PC-3 (cell line): ENCODE data around the gene RNASEH2B. TPM values are rescaled to one million over a fixed set of nuclear protein-coding genes. Genes with fewer than 3 reads are reported as not detected.

ENCODE experiments used
- ATAC-seq: fragments of 200-7000 bp; cut with Tn5 transposase; 2 replicates; pipeline ENCODE4 v1.9.1; 2020; ENCODE audit warnings: mild to moderate bottlenecking, moderate library complexity
- BruUV-seq: library from RNA; stranded (reverse); fragments of 400-500 nt; replicated peaks from 2 replicates; lab custom pipeline; 2021; lab: Mats Ljungman, UMichigan
- CTCF ChIA-PET: fragments of 300-600 bp; sonication (Branson Sonifier 250); formaldehyde crosslinking; loops from one replicate; lab custom pipeline; 2022; ENCODE audit warnings: antibody characterized with exemption; lab: Charles Lee
- POLR2A ChIA-PET: fragments of 300-600 bp; sonication (Branson Sonifier 250); formaldehyde crosslinking; loops from one replicate; lab custom pipeline; 2022; ENCODE audit warnings: antibody characterized with exemption; ENCODE audit not compliant: unreplicated experiment; lab: Charles Lee
- DNase-seq: peaks from one replicate; pipeline ENCODE4 v3.0.0-alpha.2; 2015
- H2AFZ ChIP-seq: fragments of 300-600 bp; sonication (generic); 2 replicates; pipeline ENCODE4 v1.6.0; 2016; ENCODE audit warnings: antibody characterized with exemption, low read length
- H3F3A ChIP-seq: fragments of 300-600 bp; sonication (generic); one replicate; pipeline ENCODE4 v1.6.0; 2017; ENCODE audit warnings: antibody characterized with exemption, low read length, control low read depth, mild to moderate bottlenecking; ENCODE audit not compliant: unreplicated experiment
- H3K27ac ChIP-seq: fragments of 300-600 bp; sonication (generic); 2 replicates; pipeline ENCODE4 v1.5.1; 2016; ENCODE audit warnings: mild to moderate bottlenecking, low read length
- H3K27me3 ChIP-seq: fragments of 300-600 bp; sonication (generic); 2 replicates; pipeline ENCODE4 v1.6.1; 2016; ENCODE audit warnings: low read length, mixed read lengths
- H3K36me3 ChIP-seq: fragments of 300-600 bp; sonication (generic); 2 replicates; pipeline ENCODE4 v1.6.1; 2016; ENCODE audit warnings: low read depth, mixed run types, low read length, mixed read lengths
- H3K4me1 ChIP-seq: fragments of 300-600 bp; sonication (generic); 2 replicates; pipeline ENCODE4 v1.5.1; 2016; ENCODE audit warnings: low read length; ENCODE audit not compliant: insufficient read depth
- H3K4me2 ChIP-seq: fragments of 300-600 bp; sonication (generic); 2 replicates; pipeline ENCODE4 v1.6.0; 2016; ENCODE audit warnings: low read length
- H3K4me3 ChIP-seq: fragments of 300-600 bp; sonication (generic); 2 replicates; pipeline ENCODE4 v1.5.1; 2016; ENCODE audit warnings: mild to moderate bottlenecking, low read length, mixed read lengths
- H3K79me2 ChIP-seq: fragments of 300-600 bp; sonication (generic); 2 replicates; pipeline ENCODE4 v1.6.1; 2017; ENCODE audit warnings: low read length, mixed read lengths
- H3K9ac ChIP-seq: fragments of 300-600 bp; sonication (generic); 2 replicates; pipeline ENCODE4 v1.6.0; 2016; ENCODE audit warnings: mild to moderate bottlenecking, low read length
- H3K9me2 ChIP-seq: fragments of 300-600 bp; sonication (generic); replicated peaks from 2 replicates; pipeline ENCODE4 v1.6.1; 2016; ENCODE audit warnings: mixed run types, low read length, mixed read lengths
- H3K9me3 ChIP-seq: fragments of 300-600 bp; sonication (generic); 2 replicates; pipeline ENCODE4 v1.6.1; 2016; ENCODE audit warnings: low read length, mixed read lengths
- H4K20me1 ChIP-seq: fragments of 300-600 bp; sonication (generic); 2 replicates; pipeline ENCODE4 v1.6.1; 2016; ENCODE audit warnings: low read length, mixed read lengths
- EZH2 ChIP-seq: fragments of 300-600 bp; sonication (generic); IDR thresholded peaks from one replicate; pipeline ENCODE4 v1.6.1; 2017; ENCODE audit warnings: antibody characterized with exemption, mild to moderate bottlenecking, low read length; ENCODE audit not compliant: unreplicated experiment
- EZH2phosphoT487 ChIP-seq: fragments of 300-600 bp; sonication (generic); IDR thresholded peaks from 2 replicates; pipeline ENCODE4 v1.6.1; 2018; ENCODE audit warnings: mild to moderate bottlenecking, antibody characterized with exemption, low read length, borderline replicate concordance
- intact Hi-C: fragments of 100-400 bp; cut with micrococcal nuclease; formaldehyde crosslinking; loops from 2 replicates; pipeline ENCODE4 v1.9.0; 2023
- total RNA-seq: library from RNA; depleted of rRNA; stranded (reverse); fragments of >200 nt; gene quantifications from 2 replicates; pipeline ENCODE4 v1.2.3, GENCODE V29; 2014
- TF ChIP-seq, protein P1 (sequence below): fragments of 300-600 bp; sonication (generic); conservative IDR thresholded peaks from 2 replicates; pipeline ENCODE4 v1.5.1; 2017; ENCODE audit warnings: antibody characterized with exemption, low read depth, mild to moderate bottlenecking, low read length

Gene RNASEH2B
- total RNA-seq, 1 experiment from 2014 or later: 36.0 TPM

DNA sequence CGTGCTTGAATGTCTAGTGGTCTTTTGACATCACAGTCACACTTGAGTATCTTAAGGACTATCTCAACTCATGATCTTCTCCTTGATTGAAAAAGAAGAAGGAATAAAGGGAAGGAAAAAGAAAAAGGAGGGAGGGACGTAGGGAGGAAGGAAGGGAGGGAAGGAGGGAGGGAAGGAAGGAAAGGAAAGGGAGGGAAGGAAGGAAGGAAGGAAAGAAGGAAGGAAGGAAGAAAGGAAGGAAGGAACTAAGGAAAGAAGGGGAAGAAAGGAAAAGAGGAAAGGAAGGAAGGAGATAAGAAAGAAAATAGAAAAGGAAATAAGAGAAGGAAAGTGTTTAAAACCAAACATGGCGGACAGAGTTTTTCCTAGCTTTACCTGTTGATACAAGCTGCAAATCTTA, 64.7 kb downstream of the RNASEH2B start:
- no peak overlapping the region for H3K9ac ChIP-seq
- H3K9me2 ChIP-seq: no peaks in the 10 kb centered on the region
- H3K79me2 ChIP-seq: no peaks in the 10 kb centered on the region
- no peaks in the 10 kb centered on the region for H3F3A ChIP-seq
- no peak overlapping the region for H3K27ac ChIP-seq
- H4K20me1 ChIP-seq: no peaks in the 10 kb centered on the region
- no peak for TF ChIP-seq EZH2phosphoT487
- H3K4me2 ChIP-seq: no peak overlapping the region
- H2AFZ ChIP-seq: no peak overlapping the region
- ATAC-seq (no peak), DNase-seq (no peak)
- no peaks in the 10 kb centered on the region for H3K9me3 ChIP-seq
- no peaks in the 10 kb centered on the region for H3K27me3 ChIP-seq
- BruUV-seq: no TSS peak
- no peak overlapping the region for H3K4me3 ChIP-seq
- ChIA-PET POLR2A (no interaction called here), CTCF (no interaction called here)
- intact Hi-C loops: loop anchor here (5.0 kb wide), 1 partner anchor 98 kb away; no protein-coding TSS in a partner anchor
- no peaks in the 10 kb centered on the region for H3K4me1 ChIP-seq
- no peaks in the 10 kb centered on the region for H3K36me3 ChIP-seq

DNA sequence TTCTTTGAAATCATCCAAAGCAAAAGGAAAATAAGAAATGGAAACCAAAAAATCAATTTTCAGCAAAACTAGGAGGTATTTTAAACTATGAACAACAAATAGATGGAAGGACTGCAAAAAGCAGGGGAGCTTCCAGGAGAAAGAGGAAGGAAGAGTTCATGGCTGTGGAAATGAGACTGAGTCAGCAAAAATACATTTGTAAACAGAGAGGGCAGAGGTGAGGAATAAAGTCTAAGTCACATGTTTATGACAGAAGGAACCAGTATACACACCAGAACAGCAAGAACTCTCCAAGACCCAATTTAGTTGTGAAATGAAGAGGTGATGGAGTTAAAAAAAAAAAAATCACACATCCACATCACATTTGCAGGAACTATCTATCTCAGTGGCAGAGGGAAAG, 69.6 kb downstream of the RNASEH2B start:
- DNase-seq: no peak
- H3K4me1 ChIP-seq: no peaks in the 10 kb centered on the region
- TF ChIP-seq EZH2phosphoT487 (no peak), EZH2 (no peak)
- TF ChIP-seq, protein P1, sequence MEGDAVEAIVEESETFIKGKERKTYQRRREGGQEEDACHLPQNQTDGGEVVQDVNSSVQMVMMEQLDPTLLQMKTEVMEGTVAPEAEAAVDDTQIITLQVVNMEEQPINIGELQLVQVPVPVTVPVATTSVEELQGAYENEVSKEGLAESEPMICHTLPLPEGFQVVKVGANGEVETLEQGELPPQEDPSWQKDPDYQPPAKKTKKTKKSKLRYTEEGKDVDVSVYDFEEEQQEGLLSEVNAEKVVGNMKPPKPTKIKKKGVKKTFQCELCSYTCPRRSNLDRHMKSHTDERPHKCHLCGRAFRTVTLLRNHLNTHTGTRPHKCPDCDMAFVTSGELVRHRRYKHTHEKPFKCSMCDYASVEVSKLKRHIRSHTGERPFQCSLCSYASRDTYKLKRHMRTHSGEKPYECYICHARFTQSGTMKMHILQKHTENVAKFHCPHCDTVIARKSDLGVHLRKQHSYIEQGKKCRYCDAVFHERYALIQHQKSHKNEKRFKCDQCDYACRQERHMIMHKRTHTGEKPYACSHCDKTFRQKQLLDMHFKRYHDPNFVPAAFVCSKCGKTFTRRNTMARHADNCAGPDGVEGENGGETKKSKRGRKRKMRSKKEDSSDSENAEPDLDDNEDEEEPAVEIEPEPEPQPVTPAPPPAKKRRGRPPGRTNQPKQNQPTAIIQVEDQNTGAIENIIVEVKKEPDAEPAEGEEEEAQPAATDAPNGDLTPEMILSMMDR: no peak
- H3K27me3 ChIP-seq: no peaks in the 10 kb centered on the region
- intact Hi-C loops: no loop called here
- H3K9me3 ChIP-seq: no peaks in the 10 kb centered on the region
- no peak overlapping the region for H3K9ac ChIP-seq
- ChIA-PET CTCF (no interaction called here), POLR2A (no interaction called here)
- no peaks in the 10 kb centered on the region for H3K79me2 ChIP-seq
- no peak overlapping the region for H3K4me3 ChIP-seq
- no peak overlapping the region for H2AFZ ChIP-seq
- no peaks in the 10 kb centered on the region for H3K36me3 ChIP-seq
- no peak for ATAC-seq
- H4K20me1 ChIP-seq: no peaks in the 10 kb centered on the region
- no peaks in the 10 kb centered on the region for H3F3A ChIP-seq
- no peak overlapping the region for H3K4me2 ChIP-seq
- no peaks in the 10 kb centered on the region for H3K9me2 ChIP-seq
- BruUV-seq: no TSS peak
- no peak overlapping the region for H3K27ac ChIP-seq

DNA sequence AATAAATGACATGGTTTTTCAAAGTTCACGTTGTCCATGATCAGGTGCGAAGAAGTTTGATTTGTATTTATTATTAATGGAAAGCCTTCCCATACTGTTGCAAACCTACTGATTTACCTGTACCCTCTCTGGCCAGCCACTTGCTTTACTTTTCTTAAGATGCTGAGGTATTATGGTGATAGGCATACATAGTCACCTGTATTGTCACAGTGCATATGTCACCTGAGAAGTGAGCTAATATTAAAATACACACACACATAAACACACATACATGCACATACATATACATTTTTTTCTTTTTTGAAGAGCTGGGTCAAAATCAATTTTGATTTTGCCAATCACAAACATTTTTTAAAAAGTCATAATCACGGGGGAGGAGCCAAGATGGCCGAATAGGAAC, 72.1 kb downstream of the RNASEH2B start:
- no TSS peak for BruUV-seq
- TF ChIP-seq EZH2phosphoT487 (no peak), EZH2 (no peak)
- TF ChIP-seq, protein P1: no peak
- Histone ChIP-seq H3K79me2 (no peaks in the 10 kb centered on the region), H4K20me1 (no peaks in the 10 kb centered on the region), H3F3A (no peaks in the 10 kb centered on the region), H3K4me2 (no peak overlapping the region), H3K9me3 (no peaks in the 10 kb centered on the region), H3K9me2 (no peaks in the 10 kb centered on the region), H2AFZ (no peak overlapping the region), H3K9ac (no peak overlapping the region), H3K4me3 (no peak overlapping the region), H3K36me3 (no peaks in the 10 kb centered on the region), H3K27ac (no peak overlapping the region), H3K4me1 (no peaks in the 10 kb centered on the region), H3K27me3 (no peaks in the 10 kb centered on the region)
- intact Hi-C loops: no loop called here
- no peak for ATAC-seq
- ChIA-PET POLR2A (no interaction called here), CTCF (no interaction called here)
- no peak for DNase-seq
